Medulla oblongata (tissue), 1 donor: Measurements from ENCODE around the gene ZNF280D.
"Not testable (repeated sequence)": the region's sequence is repeated elsewhere in the genome, so short reads cannot be mapped to it uniquely, and the experiment has no call there.

Experiments used
- DNase-seq: peaks from one replicate; pipeline ENCODE4 v3.0.0-alpha.2; 2015; ENCODE audit errors: extremely low spot score

The ZNF280D gene

GRCh38 chr15:56733136-56734012 is at the start of gene ZNF280D:
ZNF280D (minus strand) TSS chr15:56733509; CDS start chr15:56707109, 26,400 bp downstream.
- DNase-seq = peak; percentile 83

GRCh38 chr15:56782306-56782705 is 49.0 kb upstream of the ZNF280D start:
- no peak for DNase-seq

- no peak for DNase-seq
Observed at GRCh38 chr15:56781666-56782065, 48.4 kb upstream of the ZNF280D start.

GRCh38 chr15:56780102-56780725 is 46.9 kb upstream of the ZNF280D start:
- DNase-seq = not testable (repeated sequence)

GRCh38 chr15:56779449-56779848 is 46.1 kb upstream of the ZNF280D start:
- DNase-seq = not testable (repeated sequence)

- no peak for DNase-seq
Observed at GRCh38 chr15:56778761-56779160, 45.5 kb upstream of the ZNF280D start.

- no peak for DNase-seq
Observed at GRCh38 chr15:56776839-56777238, 43.5 kb upstream of the ZNF280D start.

- DNase-seq = peak; percentile 7
Observed at GRCh38 chr15:56775641-56776040, 42.3 kb upstream of the ZNF280D start.

GRCh38 chr15:56774356-56774755 is 41.0 kb upstream of the ZNF280D start:
- no peak for DNase-seq

- no peak for DNase-seq
Observed at GRCh38 chr15:56772868-56773639, 39.7 kb upstream of the ZNF280D start.

GRCh38 chr15:56770173-56770572 is 36.9 kb upstream of the ZNF280D start:
- no peak for DNase-seq

GRCh38 chr15:56767315-56767714 is 34.0 kb upstream of the ZNF280D start:
- no peak for DNase-seq

- no peak for DNase-seq
Observed at GRCh38 chr15:56765251-56765650, 31.9 kb upstream of the ZNF280D start.

- DNase-seq = no peak
Observed at GRCh38 chr15:56763141-56763895, 30.0 kb upstream of the ZNF280D start.

- no peak for DNase-seq
Observed at GRCh38 chr15:56760186-56760585, 26.9 kb upstream of the ZNF280D start.

- DNase-seq = peak; percentile 21
Observed at GRCh38 chr15:56759450-56759845, 26.1 kb upstream of the ZNF280D start.

GRCh38 chr15:56758770-56759449 is 25.6 kb upstream of the ZNF280D start:
- no peak for DNase-seq

- peak; percentile 35 for DNase-seq
Observed at GRCh38 chr15:56757875-56758274, 24.6 kb upstream of the ZNF280D start.

- DNase-seq = no peak
Observed at GRCh38 chr15:56754772-56755370, 21.6 kb upstream of the ZNF280D start.

- DNase-seq = no peak
Observed at GRCh38 chr15:56752986-56753385, 19.7 kb upstream of the ZNF280D start.

- no peak for DNase-seq
Observed at GRCh38 chr15:56749982-56750381, 16.7 kb upstream of the ZNF280D start.
